GM21390 (cell line): ENCODE results near the gene RBM34.
"Not testable (repeated sequence)": the region's sequence is repeated elsewhere in the genome, so short reads cannot be mapped to it uniquely, and the experiment has no call there.

Experiments used
- ATAC-seq: cut with Tn5 transposase; IDR thresholded peaks from one replicate; pipeline ENCODE4 v1.9.1; 2021; ENCODE audit not compliant: unreplicated experiment

Gene RBM34

DNA sequence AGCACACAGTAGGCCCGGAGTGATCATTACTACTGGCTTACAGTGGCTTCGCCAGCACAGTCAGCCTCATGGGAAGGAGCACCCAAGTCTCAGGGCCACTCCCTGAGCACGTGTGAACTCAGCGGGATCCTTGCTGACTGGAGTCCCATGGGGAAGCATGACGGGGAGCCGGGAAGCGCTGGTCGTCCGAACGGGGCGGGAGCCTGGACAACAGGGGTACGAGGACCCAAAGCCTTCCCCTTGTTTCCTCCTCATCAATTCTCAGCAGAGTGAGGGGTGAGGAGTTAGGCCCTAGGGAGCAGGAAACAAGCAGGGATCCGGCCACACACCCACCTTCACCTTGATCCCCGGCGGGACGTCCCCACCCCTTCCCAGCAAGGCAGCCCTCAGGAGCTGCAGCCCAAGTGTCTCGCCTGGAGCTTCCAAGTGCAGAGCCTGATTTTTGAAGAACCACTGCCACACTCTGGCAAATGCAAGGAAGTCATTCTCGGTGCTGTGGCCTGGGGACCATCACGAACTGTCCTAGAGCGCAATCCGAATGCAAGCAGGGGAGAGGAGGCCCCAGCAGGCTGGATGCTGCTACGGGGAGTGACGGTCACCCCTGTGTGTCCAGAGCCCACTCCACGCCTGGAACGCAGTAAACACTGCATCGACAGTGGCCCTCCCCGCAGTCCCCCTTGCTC, 67.9 kb downstream of the RBM34 start:
- no peak for ATAC-seq

DNA sequence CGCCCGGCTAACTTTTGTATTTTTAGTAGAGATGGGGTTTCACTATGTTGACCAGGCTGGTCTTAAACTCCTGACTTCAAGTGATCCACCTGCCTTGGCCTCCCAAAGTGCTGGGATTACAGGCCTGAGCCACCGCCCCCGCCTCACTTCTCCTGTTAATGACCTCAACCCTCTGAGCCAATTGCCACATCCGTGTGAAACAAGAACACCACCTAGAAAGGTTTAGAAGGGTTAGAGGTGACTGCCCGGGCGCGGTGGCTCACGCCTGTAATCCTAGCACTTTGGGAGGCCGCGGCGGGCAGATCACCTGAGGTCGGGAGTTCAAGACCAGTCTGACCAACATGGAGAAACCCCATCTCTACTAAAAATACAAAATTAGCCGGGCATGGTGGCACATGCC, 68.6 kb downstream of the RBM34 start:
- not testable (repeated sequence) for ATAC-seq

DNA sequence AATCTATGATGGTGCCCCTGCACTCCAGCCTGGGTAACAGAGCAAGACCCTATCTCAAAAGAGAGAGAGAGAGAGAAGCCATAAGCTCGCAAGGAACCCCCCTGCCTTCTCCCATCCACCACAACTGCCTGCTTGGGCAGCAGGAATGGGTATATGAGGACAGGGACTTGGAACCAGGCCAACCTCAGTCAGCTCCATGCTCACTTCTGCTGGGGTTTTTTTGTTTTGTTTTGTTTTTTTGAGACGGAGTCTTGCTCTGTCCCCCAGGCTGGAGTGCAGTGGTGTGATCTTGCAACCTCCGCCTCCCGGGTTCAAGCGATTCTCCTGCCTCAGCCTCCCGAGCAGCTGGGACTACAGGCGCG, 69.0 kb downstream of the RBM34 start:
- ATAC-seq, result not testable (repeated sequence)

DNA sequence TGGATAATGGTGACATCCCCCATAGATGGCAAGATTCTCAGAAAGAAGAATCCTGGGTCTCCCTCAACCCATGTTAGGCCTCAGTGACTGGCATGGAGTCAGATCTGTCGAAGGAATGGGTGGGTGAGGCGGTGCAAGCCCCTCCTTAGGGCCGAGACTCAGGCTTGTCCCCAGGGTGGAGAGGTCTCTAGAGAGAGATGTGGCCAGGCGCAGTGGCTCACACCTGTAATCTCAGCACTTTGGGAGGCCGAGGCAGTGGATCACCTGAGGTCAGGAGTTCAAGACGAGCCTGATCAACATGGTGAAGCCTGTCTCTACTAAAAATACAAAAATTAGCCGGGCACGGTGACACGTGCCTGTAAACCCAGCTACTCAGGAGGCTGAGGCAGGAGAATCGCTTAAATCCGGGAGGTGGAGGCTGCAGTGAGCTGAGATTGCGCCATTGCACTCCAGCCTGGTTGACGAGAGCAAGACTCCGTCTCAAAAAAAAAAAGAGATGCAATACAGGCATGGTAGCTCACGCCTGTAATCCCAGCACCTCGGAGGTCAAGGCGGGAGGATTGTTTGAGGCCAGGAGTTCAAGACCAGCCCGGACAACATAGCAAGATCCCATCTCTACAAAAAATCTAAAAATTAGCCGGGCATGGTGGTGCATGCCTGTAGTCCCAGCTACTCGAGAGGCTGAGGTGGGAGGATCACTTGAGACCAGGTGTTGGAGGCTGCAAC, 69.6 kb downstream of the RBM34 start:
- ATAC-seq, result not testable (repeated sequence)

DNA sequence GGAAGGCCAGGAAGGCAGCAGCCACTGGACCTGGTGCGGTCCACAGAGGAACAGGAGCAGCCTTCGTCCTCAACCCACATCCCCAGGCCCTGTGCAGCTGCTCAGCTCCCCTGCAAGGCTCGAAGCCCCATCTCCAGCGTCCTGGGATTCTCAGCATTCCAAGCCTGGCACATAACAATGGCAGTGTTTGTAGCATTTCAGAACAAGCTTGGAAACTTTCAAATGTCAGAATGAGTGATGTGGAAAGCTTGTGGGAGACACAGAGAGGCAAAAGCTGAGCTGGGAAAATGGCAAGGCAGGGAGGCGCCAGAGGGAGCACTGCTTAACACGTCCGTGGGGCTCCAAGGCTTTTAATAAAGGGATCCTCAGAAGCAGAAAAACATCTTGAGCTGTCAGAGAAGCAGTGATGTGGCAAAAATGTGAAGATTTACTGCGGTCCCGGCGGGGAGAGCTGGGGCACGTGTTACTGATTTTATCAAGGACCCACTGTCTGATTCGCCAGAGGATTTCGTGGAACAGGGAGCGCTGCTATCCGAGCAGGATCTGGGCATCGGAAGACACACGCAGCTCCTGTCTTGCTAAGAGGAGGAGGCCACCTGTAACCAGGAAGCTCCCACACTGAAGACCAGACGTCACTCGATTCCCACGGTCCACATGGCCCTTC, 70.5 kb downstream of the RBM34 start:
- ATAC-seq, result no peak

DNA sequence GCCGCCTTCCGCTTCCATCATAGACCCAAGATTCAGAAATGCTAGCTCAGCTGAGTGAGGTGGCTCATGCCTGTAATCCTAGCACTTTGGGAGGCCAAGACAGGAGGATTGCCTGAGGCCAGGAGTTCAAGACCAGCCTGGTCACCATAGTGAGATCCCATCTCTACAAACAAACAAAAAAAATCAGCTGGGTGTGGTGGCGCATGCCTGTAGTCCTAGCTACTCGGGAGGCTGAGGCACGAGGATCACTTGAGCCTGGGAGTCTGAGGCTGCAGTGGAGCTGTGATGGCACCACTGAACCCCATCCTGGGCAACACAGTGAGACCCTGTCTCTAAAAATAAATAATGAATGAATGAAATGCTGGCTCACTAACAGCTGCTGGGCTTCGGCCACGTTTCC, 72.1 kb downstream of the RBM34 start:
- ATAC-seq, result no peak

DNA sequence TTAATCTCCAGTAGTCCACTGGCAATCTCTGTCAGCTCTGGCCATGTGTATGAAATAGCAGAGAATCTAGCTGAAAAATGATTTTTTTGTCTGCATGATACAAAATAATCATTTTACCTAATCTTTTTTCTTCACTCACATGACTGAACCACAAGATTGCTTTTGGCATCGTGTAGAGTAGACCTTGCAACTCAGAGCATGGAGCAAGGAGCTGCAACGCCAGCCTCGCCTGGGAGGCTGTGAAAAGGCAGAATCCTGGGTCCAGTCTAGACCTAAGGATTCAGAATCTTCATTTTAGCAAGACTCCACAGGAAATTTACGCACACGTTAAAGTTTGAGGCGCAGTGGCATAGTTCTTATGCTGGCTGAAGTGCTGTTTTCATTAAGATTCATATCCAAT, 72.6 kb downstream of the RBM34 start:
- no peak for ATAC-seq

DNA sequence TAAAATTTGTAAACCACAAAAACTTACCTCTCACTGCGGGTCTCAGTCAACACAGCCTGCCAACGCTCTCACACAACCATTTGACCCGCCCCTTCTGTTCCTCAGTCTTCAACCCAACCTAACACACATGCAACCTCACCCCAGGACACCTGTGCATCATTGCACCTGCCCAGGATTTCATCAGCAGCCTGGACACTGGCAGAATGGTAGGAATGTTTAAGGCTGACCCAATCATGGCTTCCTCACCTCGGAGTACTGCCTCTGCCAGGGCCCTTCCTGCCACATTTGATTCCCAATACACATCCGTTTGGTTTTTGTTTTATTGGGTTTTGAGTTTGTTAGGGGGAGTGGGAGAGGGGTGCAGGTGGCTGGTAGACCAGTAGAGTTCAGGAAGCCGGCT, 73.1 kb downstream of the RBM34 start:
- no peak for ATAC-seq

DNA sequence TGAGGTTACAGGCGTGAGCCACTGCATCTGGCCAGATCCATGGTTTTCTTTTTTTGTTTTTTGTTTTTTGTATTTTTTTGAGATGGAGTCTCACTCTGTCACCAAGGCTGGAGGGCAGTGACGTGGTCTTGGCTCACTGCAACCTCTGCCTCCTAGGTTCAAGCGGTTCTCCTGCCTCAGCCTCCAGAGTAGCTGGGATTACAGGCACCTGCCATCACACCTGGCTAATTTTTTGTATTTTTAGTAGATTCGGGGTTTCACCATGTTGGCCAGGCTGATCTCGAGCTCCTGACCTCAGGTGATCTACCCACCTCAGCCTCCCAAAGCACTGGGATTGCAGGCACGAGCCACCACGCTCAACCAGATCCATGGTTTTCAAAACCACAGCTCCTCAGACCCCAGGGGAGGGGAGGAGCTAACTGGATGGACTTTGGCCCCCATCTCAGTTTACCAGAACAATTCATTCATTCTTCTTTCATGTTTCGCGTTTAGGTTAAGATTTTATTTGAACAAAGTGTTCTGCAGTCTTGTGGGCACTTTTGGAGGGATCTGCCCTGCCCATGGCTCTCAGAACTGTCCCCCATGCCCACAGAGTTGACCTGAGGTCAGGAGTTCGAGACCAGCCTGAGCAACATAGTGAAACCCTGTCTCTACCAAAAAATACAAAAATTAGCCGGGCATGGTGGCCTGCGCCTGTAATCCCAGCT, 75.5 kb downstream of the RBM34 start:
- not testable (repeated sequence) for ATAC-seq
